RWPE1 (cell line): ENCODE results near the gene PROK2.
A peak's percentile ranks its signal among the peaks of the same experiment; 100 is the strongest.

Experiments used
- CTCF ChIA-PET: fragments of 350-600 bp; sonication (Branson Sonifier 250); formaldehyde crosslinking; extraction: SDS; loops from one replicate; lab custom pipeline; 2021; lab: Yijun Ruan, JAX
- POLR2A ChIA-PET: fragments of 400-600 bp; formaldehyde crosslinking; extraction: SDS; loops from one replicate; lab custom pipeline; 2020; ENCODE audit warnings: antibody characterized with exemption; ENCODE audit not compliant: low non-redundant PET; lab: Yijun Ruan, JAX
- DNase-seq: peaks from one replicate; pipeline ENCODE4 v3.0.0; 2012; ENCODE audit warnings: low spot score
- H3K27ac ChIP-seq: fragments of 450-650 bp; 2 replicates; pipeline ENCODE4 v1.5.1; 2017
- TF ChIP-seq, protein P1 (sequence below): fragments of 450-650 bp; conservative IDR thresholded peaks from 2 replicates; pipeline ENCODE4 v1.5.1; 2017; ENCODE audit warnings: low read depth, mild to moderate bottlenecking

Gene PROK2

DNA sequence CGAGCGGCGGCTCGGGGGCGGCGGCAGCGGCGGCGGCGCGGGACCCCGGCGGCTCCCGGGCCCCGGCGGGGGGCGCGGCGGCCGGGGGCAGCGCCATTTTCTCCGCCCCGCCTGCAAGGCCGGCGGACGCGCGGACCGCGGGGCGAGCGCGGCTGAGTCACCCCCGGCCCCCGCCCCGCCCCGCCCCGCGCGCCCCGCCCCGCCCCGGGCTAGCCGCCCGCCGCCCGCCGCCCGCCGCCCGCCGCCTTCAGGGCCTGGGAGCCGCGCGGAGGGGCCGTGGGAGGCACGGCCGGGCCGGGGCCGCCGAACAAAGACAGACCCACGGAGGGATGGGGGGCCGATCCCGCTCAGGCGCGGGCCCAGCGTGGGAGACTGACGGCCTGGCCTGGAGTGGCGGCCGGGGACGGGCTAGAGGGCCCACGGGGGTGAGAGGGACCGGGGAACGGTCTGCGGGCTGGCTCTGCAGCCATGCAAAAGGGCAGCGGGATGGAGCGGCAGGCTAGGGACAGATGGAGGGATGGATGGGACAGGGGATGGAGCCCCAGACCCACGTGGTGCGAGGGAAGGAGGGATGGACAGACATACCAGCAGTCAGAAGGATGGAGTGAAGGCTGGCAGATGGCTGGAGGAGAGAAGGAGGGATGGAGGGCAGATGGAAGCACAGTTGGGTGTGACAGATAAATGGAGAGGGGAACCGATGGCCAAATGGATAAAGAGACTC is 59.5 kb downstream of the PROK2 start, which contains the start of gene EIF4E3:
EIF4E3 (minus strand) TSS at position 132 of the 721 bp plus-strand sequence; CDS start at position 97, 35 bp downstream.
- TF ChIP-seq, protein P1, sequence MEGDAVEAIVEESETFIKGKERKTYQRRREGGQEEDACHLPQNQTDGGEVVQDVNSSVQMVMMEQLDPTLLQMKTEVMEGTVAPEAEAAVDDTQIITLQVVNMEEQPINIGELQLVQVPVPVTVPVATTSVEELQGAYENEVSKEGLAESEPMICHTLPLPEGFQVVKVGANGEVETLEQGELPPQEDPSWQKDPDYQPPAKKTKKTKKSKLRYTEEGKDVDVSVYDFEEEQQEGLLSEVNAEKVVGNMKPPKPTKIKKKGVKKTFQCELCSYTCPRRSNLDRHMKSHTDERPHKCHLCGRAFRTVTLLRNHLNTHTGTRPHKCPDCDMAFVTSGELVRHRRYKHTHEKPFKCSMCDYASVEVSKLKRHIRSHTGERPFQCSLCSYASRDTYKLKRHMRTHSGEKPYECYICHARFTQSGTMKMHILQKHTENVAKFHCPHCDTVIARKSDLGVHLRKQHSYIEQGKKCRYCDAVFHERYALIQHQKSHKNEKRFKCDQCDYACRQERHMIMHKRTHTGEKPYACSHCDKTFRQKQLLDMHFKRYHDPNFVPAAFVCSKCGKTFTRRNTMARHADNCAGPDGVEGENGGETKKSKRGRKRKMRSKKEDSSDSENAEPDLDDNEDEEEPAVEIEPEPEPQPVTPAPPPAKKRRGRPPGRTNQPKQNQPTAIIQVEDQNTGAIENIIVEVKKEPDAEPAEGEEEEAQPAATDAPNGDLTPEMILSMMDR, result no peak
- ChIA-PET CTCF (no interaction called here), POLR2A (no interaction called here)
- peak within 1 kb of the TSS; percentile 21; the same call in 1 of the 2 replicates for H3K27ac ChIP-seq
- peak; percentile 69 for DNase-seq

DNA sequence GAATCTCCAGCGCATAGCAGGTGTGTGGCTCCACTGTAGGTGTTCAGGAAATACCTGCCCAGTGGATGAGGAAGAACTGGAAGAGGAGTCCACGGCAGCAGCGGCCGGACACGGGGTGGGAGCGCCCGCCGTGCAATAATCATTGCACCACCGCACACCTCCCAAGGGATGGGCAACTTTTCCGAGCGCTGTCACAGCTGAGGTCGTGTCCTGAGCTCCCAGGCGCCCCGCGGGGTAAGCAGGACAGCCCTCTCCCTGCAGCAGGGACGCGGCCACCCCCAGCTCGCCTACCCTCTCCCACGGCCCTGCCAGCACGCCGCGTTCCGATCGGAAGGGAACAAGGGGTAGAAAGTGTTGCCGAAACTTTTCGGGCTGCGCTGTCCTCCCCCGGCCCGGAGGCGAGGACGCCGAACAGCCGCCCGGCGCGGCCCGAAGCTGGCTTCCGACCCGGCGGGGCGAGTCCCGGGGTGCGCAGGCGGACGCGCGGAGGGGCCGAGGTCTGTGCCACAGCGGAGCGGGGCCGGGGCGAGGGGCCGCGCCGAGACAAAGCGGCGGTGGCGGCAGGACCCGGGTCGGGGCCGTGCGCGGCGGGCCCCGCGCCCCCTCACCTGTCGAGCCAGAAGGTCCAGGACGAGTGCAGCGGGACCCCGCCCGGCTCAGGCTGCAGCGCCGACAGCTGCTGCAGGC is 60.2 kb downstream of the PROK2 start:
- peak; percentile 14 for DNase-seq
- CTCF ChIA-PET, result interaction anchor here (1.1 kb wide), 1 partner anchor 1331 kb away, joined by 3 read pairs; no protein-coding TSS in a partner anchor
- POLR2A ChIA-PET, result no interaction called here
- H3K27ac ChIP-seq, result peak overlapping the region; percentile 21; the same call in 1 of the 2 replicates
- TF ChIP-seq, protein P1, result no peak

DNA sequence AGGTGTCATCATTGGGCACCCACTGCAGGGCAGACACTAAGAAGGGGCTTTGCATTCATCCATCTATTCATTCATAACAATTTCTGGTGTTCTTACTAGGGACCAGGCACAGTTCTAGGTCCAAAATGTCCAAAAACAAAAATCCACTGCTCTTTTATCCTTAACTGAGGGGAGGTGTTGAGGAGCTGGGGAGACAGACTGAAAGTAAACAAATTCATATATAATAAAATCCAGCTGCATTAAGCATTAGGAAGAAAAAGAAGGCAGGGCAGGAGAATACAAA is 60.8 kb downstream of the PROK2 start:
- ChIA-PET CTCF (interaction anchor here (1.1 kb wide), 1 partner anchor 1331 kb away, joined by 3 read pairs; no protein-coding TSS in a partner anchor), POLR2A (no interaction called here)
- TF ChIP-seq, protein P1, result no peak

DNA sequence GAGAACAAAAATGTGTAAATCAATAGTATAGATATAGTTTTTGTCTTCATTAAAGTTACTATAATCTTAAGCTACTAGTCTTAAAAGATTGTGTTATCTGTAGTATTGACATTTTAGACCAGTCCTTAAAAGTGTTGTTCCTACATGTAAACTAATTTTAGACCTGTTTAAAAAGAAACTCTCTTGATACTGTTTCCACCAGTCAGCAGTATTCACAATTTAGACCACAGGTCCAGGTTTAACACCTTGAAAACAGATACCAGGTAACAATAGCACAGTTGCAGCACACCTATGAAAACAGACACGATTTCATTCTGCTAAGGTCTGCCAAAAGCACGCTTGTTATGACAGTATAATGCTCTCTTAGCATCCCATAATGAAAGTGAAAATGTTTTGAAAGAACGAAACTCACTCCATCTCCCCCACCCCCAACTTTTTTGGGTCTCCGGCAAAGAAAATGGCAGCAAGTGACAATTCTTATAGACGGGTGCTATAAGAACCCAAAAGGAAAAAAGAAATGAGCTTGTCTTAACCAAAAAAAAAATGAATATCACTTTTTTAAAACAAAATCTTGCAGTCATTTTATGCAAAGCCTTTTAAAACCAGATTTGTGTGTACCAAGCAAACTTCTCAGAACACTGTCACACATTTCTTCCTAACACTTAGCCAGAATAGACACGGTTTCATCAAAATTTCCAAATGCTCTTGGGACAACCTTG is 61.3 kb downstream of the PROK2 start:
- ChIA-PET POLR2A (no interaction called here), CTCF (interaction anchor here (1.1 kb wide), 1 partner anchor 1332 kb away, joined by 3 read pairs; no protein-coding TSS in a partner anchor)
- no peak overlapping the region for H3K27ac ChIP-seq
- DNase-seq, result no peak
- TF ChIP-seq, protein P1, result no peak

More for the DNA sequence above, 60.8 kb downstream of the PROK2 start:
- no peak for DNase-seq
- no peak overlapping the region for H3K27ac ChIP-seq

DNA sequence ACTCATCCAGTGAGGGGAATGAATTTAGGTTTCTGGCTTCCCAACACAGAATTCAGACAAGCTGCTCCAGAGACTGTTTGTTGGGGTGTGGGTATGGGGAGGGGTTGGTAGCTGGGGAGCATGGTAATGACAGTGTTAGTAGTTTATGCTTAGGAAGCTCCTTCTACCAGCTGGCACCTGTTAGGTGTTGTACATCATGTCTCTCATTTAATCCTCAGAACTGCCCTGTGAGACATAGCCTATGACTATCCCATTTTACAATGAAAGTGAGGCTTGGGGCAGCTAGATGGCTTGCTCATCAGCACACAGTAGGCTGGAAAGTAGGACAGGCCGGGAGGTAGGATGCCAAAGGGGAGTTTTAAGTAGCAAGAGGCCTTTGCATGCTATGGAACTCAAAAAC is 62.3 kb downstream of the PROK2 start:
- ChIA-PET CTCF (no interaction called here), POLR2A (no interaction called here)
- TF ChIP-seq, protein P1, result no peak
- no peak overlapping the region for H3K27ac ChIP-seq
- DNase-seq, result no peak
